Measurements from ENCODE around the gene SLC38A1. TPM values are rescaled to one million over a fixed set of nuclear protein-coding genes. Genes with fewer than 3 reads are reported as not detected.

The SLC38A1 gene
- total RNA-seq, 1 experiment from 2014 or later, result 259 TPM

DNA sequence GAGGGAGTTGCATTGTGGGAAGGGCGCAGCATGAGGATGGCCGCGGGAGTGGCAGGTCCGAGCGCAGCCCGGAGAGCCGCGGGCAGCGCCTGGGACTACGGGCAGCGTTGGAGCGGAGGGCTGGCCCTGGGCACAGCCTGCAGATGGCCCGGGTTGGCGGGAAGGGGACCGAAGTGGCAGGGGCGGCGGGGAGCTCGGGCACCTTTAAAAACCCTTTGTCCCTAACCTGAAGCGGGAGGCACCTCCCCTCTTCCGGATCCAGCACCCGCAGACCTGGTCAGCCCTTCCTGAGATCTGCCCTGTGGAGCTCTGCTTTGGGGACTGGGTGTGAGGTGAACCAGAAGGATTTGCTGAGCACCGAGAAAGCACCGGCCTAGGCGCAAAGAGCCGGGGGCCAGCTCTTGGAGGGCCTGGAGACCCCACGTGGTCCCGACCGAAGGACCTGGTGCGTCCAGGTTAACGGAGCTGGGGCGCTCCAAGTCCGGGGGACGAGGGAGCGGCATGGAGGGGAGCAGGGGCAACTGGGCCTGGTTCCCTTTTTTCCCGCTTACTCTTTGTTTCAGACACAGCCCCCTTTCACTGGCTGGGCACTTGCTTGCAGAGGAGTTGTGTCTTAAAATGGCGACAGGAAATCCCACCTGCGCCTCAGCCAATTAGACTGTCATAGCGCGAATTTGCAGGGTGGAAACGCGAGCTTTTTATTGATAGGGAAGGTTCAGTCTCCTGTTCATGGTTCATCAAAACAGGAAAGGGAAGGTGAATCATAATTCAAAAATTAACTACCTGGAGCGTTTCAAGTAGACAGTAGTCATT, 792 bp upstream of the SLC38A1 start:
- no TSS peak for BruUV-seq (replicated peaks)
- CTCF ChIA-PET, result interaction anchor here (0.9 to 1.4 kb wide), 6 partner anchors 14 to 392 kb away, joined by 3 to 4 read pairs (median 3); no protein-coding TSS in a partner anchor
- intact Hi-C loops (cut with micrococcal nuclease; ENCODE audit: unreplicated experiment), result loop anchor here (2.0 to 5.0 kb wide), 2 partner anchors 142 to 279 kb away; partner anchors contain the start of gene SCAF11
- TF ChIP-seq, protein P1, sequence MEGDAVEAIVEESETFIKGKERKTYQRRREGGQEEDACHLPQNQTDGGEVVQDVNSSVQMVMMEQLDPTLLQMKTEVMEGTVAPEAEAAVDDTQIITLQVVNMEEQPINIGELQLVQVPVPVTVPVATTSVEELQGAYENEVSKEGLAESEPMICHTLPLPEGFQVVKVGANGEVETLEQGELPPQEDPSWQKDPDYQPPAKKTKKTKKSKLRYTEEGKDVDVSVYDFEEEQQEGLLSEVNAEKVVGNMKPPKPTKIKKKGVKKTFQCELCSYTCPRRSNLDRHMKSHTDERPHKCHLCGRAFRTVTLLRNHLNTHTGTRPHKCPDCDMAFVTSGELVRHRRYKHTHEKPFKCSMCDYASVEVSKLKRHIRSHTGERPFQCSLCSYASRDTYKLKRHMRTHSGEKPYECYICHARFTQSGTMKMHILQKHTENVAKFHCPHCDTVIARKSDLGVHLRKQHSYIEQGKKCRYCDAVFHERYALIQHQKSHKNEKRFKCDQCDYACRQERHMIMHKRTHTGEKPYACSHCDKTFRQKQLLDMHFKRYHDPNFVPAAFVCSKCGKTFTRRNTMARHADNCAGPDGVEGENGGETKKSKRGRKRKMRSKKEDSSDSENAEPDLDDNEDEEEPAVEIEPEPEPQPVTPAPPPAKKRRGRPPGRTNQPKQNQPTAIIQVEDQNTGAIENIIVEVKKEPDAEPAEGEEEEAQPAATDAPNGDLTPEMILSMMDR (IDR thresholded peaks at IDR 0.05; ENCODE audit: insufficient read depth in 1 of 2, low read depth in 1 of 2, low read length in 1 of 2, severe bottlenecking in 1 of 2, unreplicated experiment in 1 of 2), result no peak
- peaks cover 27% of the 10 kb centered on the region; the same call in 1 of the 2 replicates for H3K4me1 ChIP-seq
- no peak overlapping the region for H3K27ac Mint-ChIP-seq (ENCODE audit: unreplicated experiment)
- no peak overlapping the region for H3K4me3 Mint-ChIP-seq (ENCODE audit: unreplicated experiment)
- H3K9me3 Mint-ChIP-seq (ENCODE audit: unreplicated experiment), result no peaks in the 10 kb centered on the region
- H3K36me3 ChIP-seq (ENCODE audit: control insufficient read depth, insufficient read depth, low read length), result no peaks in the 10 kb centered on the region
- POLR2A ChIA-PET, result interaction anchor here (0.6 to 2.4 kb wide), 6 partner anchors 10 to 1735 kb away, joined by 3 to 8 read pairs (median 4); no protein-coding TSS in a partner anchor
- H3K4me1 Mint-ChIP-seq (ENCODE audit: low read depth, unreplicated experiment), result no peaks in the 10 kb centered on the region
- H3K36me3 Mint-ChIP-seq (ENCODE audit: insufficient read depth, unreplicated experiment), result no peaks in the 10 kb centered on the region
- H3K9me3 ChIP-seq, result no peaks in the 10 kb centered on the region
- no peaks in the 10 kb centered on the region for H3K27me3 ChIP-seq (replicated peaks; ENCODE audit: control insufficient read depth, insufficient read depth, low read length)
- H3K4me3 ChIP-seq (ENCODE audit: low read depth, low read length), result peak overlapping the region; percentile 78
- DNase-seq, result no peak
- no peaks in the 10 kb centered on the region for H3K27me3 Mint-ChIP-seq (ENCODE audit: insufficient read depth, unreplicated experiment)

DNA sequence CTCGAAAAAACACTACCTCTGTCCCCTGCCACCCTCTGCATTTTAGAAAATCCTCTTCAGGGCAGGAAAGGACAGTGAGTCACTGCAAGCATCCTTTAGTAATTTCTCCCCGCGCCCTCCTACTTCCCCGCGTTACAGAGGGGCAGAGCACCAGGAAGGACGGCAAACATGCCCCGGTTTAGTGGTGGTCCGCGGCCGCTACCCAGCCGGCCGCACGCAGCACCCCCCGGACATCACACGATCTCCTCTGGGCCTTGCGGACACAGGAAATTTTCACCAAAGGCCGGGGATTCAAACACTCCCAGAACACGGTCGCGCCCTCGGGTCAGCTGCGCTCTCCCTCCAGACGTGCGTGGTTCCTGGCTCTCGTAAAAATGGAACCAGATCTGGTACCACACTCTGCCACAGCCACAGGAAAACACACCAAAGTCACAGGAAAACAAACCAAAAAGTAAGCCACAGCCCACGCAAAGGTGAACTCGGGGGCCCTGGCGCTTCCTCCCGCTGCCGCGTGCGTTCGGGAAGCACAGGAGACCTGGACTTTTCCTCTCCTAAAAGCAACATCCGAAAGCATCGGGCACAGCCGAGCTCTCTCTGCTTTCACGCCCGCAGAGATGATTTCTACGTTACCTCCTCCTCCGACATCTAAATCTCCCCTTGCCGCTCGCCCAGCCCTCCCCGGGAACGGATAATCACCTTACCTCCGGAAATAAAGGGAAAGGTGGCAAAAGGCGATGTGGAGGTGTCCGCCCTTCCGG, 839 bp downstream of the SLC38A1 start:
- BruUV-seq (replicated peaks), result no TSS peak
- Histone ChIP-seq H3K36me3 (ENCODE audit: control insufficient read depth, insufficient read depth, low read length) (no peaks in the 10 kb centered on the region), H3K4me3 (ENCODE audit: low read depth, low read length) (peak overlapping the region; percentile 78), H3K9me3 (no peaks in the 10 kb centered on the region), H3K27me3 (replicated peaks; ENCODE audit: control insufficient read depth, insufficient read depth, low read length) (no peaks in the 10 kb centered on the region), H3K4me1 (peaks cover 41% of the 10 kb centered on the region)
- Mint-ChIP-seq H3K4me3 (ENCODE audit: unreplicated experiment) (no peak overlapping the region), H3K9me3 (ENCODE audit: unreplicated experiment) (no peaks in the 10 kb centered on the region), H3K27me3 (ENCODE audit: insufficient read depth, unreplicated experiment) (no peaks in the 10 kb centered on the region), H3K4me1 (ENCODE audit: low read depth, unreplicated experiment) (peaks cover 1% of the 10 kb centered on the region), H3K36me3 (ENCODE audit: insufficient read depth, unreplicated experiment) (no peaks in the 10 kb centered on the region), H3K27ac (ENCODE audit: unreplicated experiment) (no peak overlapping the region)
- TF ChIP-seq, protein P1 (IDR thresholded peaks at IDR 0.05; ENCODE audit: insufficient read depth in 1 of 2, low read depth in 1 of 2, low read length in 1 of 2, severe bottlenecking in 1 of 2, unreplicated experiment in 1 of 2), result no peak
- POLR2A ChIA-PET, result interaction anchor here (0.6 to 2.4 kb wide), 3 partner anchors 8 to 1399 kb away, joined by 3 to 8 read pairs (median 3); partner anchors contain the start of gene SCAF11
- intact Hi-C loops (cut with micrococcal nuclease; ENCODE audit: unreplicated experiment), result loop anchor here (1.0 to 5.0 kb wide), 4 partner anchors 9 to 277 kb away; partner anchors contain the start of genes SCAF11 and SLC38A2
- CTCF ChIA-PET, result interaction anchor here (1.3 kb wide), 2 partner anchors 12 to 143 kb away, joined by 3 to 4 read pairs; no protein-coding TSS in a partner anchor
- no peak for DNase-seq

DNA sequence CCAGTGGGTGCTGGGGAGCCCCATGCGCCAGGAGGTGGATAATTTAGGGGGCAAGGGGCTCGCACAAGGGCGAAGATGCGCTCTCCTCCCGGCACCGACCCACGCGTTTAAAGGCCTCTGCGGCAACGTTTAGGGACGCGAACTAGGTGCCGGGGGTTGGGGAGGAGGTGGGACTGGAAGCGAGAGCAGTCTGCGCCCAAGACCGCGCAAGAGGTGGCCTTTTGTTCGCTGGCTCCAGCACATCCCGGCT, 1.3 kb downstream of the SLC38A1 start:
- POLR2A ChIA-PET, result no interaction called here
- H3K36me3 ChIP-seq (ENCODE audit: control insufficient read depth, insufficient read depth, low read length), result no peaks in the 10 kb centered on the region
- no peaks in the 10 kb centered on the region for H3K36me3 Mint-ChIP-seq (ENCODE audit: insufficient read depth, unreplicated experiment)
- H3K9me3 Mint-ChIP-seq (ENCODE audit: unreplicated experiment), result no peaks in the 10 kb centered on the region
- H3K27ac Mint-ChIP-seq (ENCODE audit: unreplicated experiment), result no peak overlapping the region
- TF ChIP-seq, protein P1 (IDR thresholded peaks at IDR 0.05; ENCODE audit: insufficient read depth in 1 of 2, low read depth in 1 of 2, low read length in 1 of 2, severe bottlenecking in 1 of 2, unreplicated experiment in 1 of 2), result no peak
- no peaks in the 10 kb centered on the region for H3K9me3 ChIP-seq
- no peak overlapping the region for H3K4me3 Mint-ChIP-seq (ENCODE audit: unreplicated experiment)
- peak overlapping the region; percentile 78 for H3K4me3 ChIP-seq (ENCODE audit: low read depth, low read length)
- intact Hi-C loops (cut with micrococcal nuclease; ENCODE audit: unreplicated experiment), result loop anchor here (1.0 to 5.0 kb wide), 2 partner anchors 8 to 140 kb away; no protein-coding TSS in a partner anchor
- H3K4me1 ChIP-seq, result peaks cover 46% of the 10 kb centered on the region
- H3K27me3 Mint-ChIP-seq (ENCODE audit: insufficient read depth, unreplicated experiment), result no peaks in the 10 kb centered on the region
- BruUV-seq (replicated peaks), result no TSS peak
- DNase-seq, result no peak
- CTCF ChIA-PET, result no interaction called here
- peaks cover 5% of the 10 kb centered on the region for H3K4me1 Mint-ChIP-seq (ENCODE audit: low read depth, unreplicated experiment)
- H3K27me3 ChIP-seq (replicated peaks; ENCODE audit: control insufficient read depth, insufficient read depth, low read length), result no peaks in the 10 kb centered on the region
